OCI-LY7 (cell line): ENCODE measurements around the gene CYFIP1. TPM values are rescaled to one million over a fixed set of nuclear protein-coding genes. Genes with fewer than 3 reads are reported as not detected.
A peak's percentile ranks its signal among the peaks of the same experiment; 100 is the strongest.

ENCODE experiments used
- BruUV-seq: library from RNA; stranded (reverse); fragments of 400-500 nt; replicated peaks from 2 replicates; lab custom pipeline; 2021; lab: Mats Ljungman, UMichigan
- CTCF ChIA-PET: fragments of 300-600 bp; sonication (Branson Sonifier 250); formaldehyde crosslinking; loops from one replicate; lab custom pipeline; 2022; ENCODE audit warnings: antibody characterized with exemption; ENCODE audit not compliant: unreplicated experiment; lab: Charles Lee
- POLR2A ChIA-PET: fragments of 300-600 bp; sonication (Branson Sonifier 250); formaldehyde crosslinking; loops from one replicate; lab custom pipeline; 2022; ENCODE audit warnings: antibody characterized with exemption; lab: Charles Lee
- DNase-seq: peaks from one replicate; pipeline ENCODE4 v3.0.0-alpha.2; 2015; ENCODE audit warnings: low spot score
- H2AFZ ChIP-seq: fragments of 200-600 bp; sonication (generic), shearing (Covaris generic); 2 replicates; pipeline ENCODE4 v1.6.1; 2014; ENCODE audit warnings: mild to moderate bottlenecking, antibody characterized with exemption, low read length, moderate library complexity
- H3K27ac ChIP-seq: fragments of 200-600 bp; sonication (generic); 2 replicates; pipeline ENCODE4 v1.5.1; 2014; ENCODE audit warnings: mixed run types, low read depth, mild to moderate bottlenecking, moderate library complexity, low read length, inconsistent platforms; ENCODE audit not compliant: poor library complexity, severe bottlenecking
- H3K36me3 ChIP-seq: fragments of 200-600 bp; sonication (generic); 2 replicates; pipeline ENCODE4 v1.6.1; 2014; ENCODE audit warnings: mild to moderate bottlenecking, antibody characterized with exemption, low read length, moderate library complexity, mixed read lengths; ENCODE audit not compliant: insufficient read depth
- H3K4me1 ChIP-seq: fragments of 200-600 bp; sonication (generic); 2 replicates; pipeline ENCODE4 v1.5.1; 2014; ENCODE audit warnings: mild to moderate bottlenecking, low read length; ENCODE audit not compliant: insufficient read depth, poor library complexity, severe bottlenecking
- H3K4me2 ChIP-seq: fragments of 200-600 bp; sonication (generic); 2 replicates; pipeline ENCODE4 v1.6.1; 2014; ENCODE audit warnings: mild to moderate bottlenecking, low read length
- H3K4me3 ChIP-seq: fragments of 200-600 bp; sonication (generic); 2 replicates; pipeline ENCODE4 v1.5.1; 2014; ENCODE audit warnings: mild to moderate bottlenecking, low read depth, low read length; ENCODE audit not compliant: poor library complexity, severe bottlenecking
- H3K79me2 ChIP-seq: fragments of 200-600 bp; sonication (generic); 2 replicates; pipeline ENCODE4 v1.6.1; 2016; ENCODE audit warnings: low read depth, mild to moderate bottlenecking, low read length, moderate library complexity, mixed read lengths; ENCODE audit not compliant: insufficient read depth
- H3K9me2 ChIP-seq: fragments of 200-600 bp; sonication (generic); 2 replicates; pipeline ENCODE4 v1.6.1; 2016; ENCODE audit warnings: mild to moderate bottlenecking, low read length, mixed read lengths; ENCODE audit not compliant: insufficient read depth
- H3K9me3 ChIP-seq: fragments of 200-600 bp; sonication (generic); 2 replicates; pipeline ENCODE4 v1.6.1; 2014; ENCODE audit warnings: mild to moderate bottlenecking, mixed run types, low read length, mixed read lengths
- H4K20me1 ChIP-seq: fragments of 200-600 bp; sonication (generic); 2 replicates; pipeline ENCODE4 v1.6.1; 2014; ENCODE audit warnings: mild to moderate bottlenecking, antibody characterized with exemption, low read length, moderate library complexity, mixed read lengths; ENCODE audit not compliant: insufficient read depth
- EZH2phosphoT487 ChIP-seq: fragments of 200-600 bp; sonication (generic); IDR thresholded peaks from 2 replicates; pipeline ENCODE4 v1.6.1; 2018; ENCODE audit warnings: low read depth, borderline replicate concordance, mild to moderate bottlenecking, mixed run types, antibody characterized with exemption, low read length, moderate library complexity, mixed read lengths
- intact Hi-C: fragments of 100-400 bp; cut with micrococcal nuclease; formaldehyde crosslinking; loops from one replicate; pipeline ENCODE4 v1.10.0; 2022; ENCODE audit not compliant: unreplicated experiment
- total RNA-seq, 2 experiments: library from RNA; depleted of rRNA in 1 of 2; stranded (reverse); fragments of >200 nt in 1 of 2; shearing (Covaris generic) in 1 of 2; gene quantifications; 2 replicates each; pipeline ENCODE4 v1.2.3, GENCODE V29; 2014 to 2022
- TF ChIP-seq, protein P1 (sequence below): fragments of 200-600 bp; sonication (generic); conservative IDR thresholded peaks from 2 replicates; pipeline ENCODE4 v1.5.1; 2014; ENCODE audit warnings: mild to moderate bottlenecking, antibody characterized with exemption, low read length, moderate library complexity, mixed read lengths

The CYFIP1 gene
- total RNA-seq, 2 experiments from 2014 or later = 0.98 to 1.3 TPM

GRCh38 chr15:22936577-22937472, 43.3 kb downstream of the CYFIP1 start:
- CTCF ChIA-PET = no interaction called here

GRCh38 chr15:22933641-22934061, 46.5 kb downstream of the CYFIP1 start:
- H3K36me3 ChIP-seq = no peaks in the 10 kb centered on the region
- TF ChIP-seq EZH2phosphoT487 = no peak
- TF ChIP-seq, protein P1, sequence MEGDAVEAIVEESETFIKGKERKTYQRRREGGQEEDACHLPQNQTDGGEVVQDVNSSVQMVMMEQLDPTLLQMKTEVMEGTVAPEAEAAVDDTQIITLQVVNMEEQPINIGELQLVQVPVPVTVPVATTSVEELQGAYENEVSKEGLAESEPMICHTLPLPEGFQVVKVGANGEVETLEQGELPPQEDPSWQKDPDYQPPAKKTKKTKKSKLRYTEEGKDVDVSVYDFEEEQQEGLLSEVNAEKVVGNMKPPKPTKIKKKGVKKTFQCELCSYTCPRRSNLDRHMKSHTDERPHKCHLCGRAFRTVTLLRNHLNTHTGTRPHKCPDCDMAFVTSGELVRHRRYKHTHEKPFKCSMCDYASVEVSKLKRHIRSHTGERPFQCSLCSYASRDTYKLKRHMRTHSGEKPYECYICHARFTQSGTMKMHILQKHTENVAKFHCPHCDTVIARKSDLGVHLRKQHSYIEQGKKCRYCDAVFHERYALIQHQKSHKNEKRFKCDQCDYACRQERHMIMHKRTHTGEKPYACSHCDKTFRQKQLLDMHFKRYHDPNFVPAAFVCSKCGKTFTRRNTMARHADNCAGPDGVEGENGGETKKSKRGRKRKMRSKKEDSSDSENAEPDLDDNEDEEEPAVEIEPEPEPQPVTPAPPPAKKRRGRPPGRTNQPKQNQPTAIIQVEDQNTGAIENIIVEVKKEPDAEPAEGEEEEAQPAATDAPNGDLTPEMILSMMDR = no peak
- H3K9me3 ChIP-seq = no peaks in the 10 kb centered on the region
- H3K4me2 ChIP-seq = peak overlapping the region; percentile 40
- POLR2A ChIA-PET = no interaction called here
- peaks cover 74% of the 10 kb centered on the region for H3K4me1 ChIP-seq
- no peaks in the 10 kb centered on the region for H4K20me1 ChIP-seq
- BruUV-seq = no TSS peak
- H3K4me3 ChIP-seq = peak overlapping the region; percentile 8
- CTCF ChIA-PET = no interaction called here
- no peaks in the 10 kb centered on the region for H3K9me2 ChIP-seq
- peak overlapping the region; percentile 82 for H3K27ac ChIP-seq
- no peaks in the 10 kb centered on the region for H3K79me2 ChIP-seq
- intact Hi-C loops = no loop called here
- peak; percentile 80 for DNase-seq
- H2AFZ ChIP-seq = peak overlapping the region; percentile 65; the same call in 1 of the 2 replicates

More at GRCh38 chr15:22936577-22937472, 43.3 kb downstream of the CYFIP1 start:
- Histone ChIP-seq H3K36me3 (no peaks in the 10 kb centered on the region), H3K4me1 (peaks cover 67% of the 10 kb centered on the region), H3K9me2 (no peaks in the 10 kb centered on the region), H4K20me1 (no peaks in the 10 kb centered on the region), H3K9me3 (no peaks in the 10 kb centered on the region), H3K27ac (peak overlapping the region; percentile 48), H3K4me2 (peak overlapping the region; percentile 66), H3K79me2 (no peaks in the 10 kb centered on the region), H2AFZ (peak overlapping the region; percentile 68; the same call in 1 of the 2 replicates), H3K4me3 (peak overlapping the region; percentile 40)
- intact Hi-C loops = no loop called here
- no TSS peak for BruUV-seq
- no peak for TF ChIP-seq EZH2phosphoT487
- TF ChIP-seq, protein P1 = no peak
- POLR2A ChIA-PET = interaction anchor here (0.6 to 1.3 kb wide), 3 partner anchors 15 to 96 kb away, joined by 3 to 5 read pairs (median 3); no protein-coding TSS in a partner anchor
- peak; percentile 53 for DNase-seq
